ENCODE results near the gene VSTM2L. TPM values are rescaled to one million over a fixed set of nuclear protein-coding genes. Genes with fewer than 3 reads are reported as not detected.

The VSTM2L gene, protein sequence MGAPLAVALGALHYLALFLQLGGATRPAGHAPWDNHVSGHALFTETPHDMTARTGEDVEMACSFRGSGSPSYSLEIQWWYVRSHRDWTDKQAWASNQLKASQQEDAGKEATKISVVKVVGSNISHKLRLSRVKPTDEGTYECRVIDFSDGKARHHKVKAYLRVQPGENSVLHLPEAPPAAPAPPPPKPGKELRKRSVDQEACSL
- 0.85 and 1.1 TPM in 2 replicates for total RNA-seq

DNA sequence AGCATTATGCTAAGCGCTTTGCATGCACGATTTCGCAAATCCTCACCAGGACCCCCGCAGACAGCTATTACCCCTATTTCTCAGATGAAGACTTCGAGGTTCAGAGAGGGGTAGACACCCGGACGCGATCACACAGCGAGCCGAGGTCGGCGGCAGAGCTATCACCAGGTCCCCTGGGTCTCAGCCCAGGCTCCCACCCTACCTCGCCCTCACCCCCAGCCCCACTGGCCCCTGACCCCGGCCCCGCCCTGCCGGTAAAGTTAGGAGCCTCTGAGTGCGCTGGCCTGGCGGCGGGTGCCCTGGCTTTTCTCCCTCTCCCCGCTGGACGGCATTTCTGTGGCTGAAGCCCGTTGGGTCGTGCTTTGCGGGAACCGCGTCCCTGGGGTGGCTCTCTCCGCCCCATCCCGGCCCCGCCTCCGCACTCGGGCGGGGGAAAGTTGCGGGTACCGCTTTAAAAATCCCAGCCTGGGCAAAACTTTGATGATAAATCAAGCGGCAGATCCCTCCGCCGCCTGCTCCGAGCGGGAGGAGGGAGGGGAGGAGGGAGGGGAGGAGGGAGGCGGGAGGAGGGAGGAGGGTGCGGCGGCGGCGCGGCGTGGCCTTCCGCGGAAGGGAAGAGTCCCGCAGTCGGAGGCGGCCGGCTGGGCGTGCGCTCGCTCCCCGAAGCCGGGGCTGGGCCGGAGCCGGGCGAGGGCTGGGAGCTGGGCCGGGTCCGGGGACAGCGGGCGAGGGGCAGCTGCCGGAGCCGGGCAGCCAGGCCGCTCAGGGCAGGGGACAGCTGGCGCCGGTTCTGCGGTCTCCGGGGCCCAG is at the start of gene VSTM2L:
Gene VSTM2L (plus strand): TSS at position 624 of the 810 bp plus-strand sequence. CDS start 224 bp downstream, outside the sequence.

Other genes with a start within 250 kb of the VSTM2L start
- gene CTNNBL1, start 209.1 kb upstream of the VSTM2L start, total RNA-seq, result 27.7 and 31.7 TPM in 2 replicates
- 14.6 and 14.9 TPM in 2 replicates for gene TTI1, start 130.3 kb downstream of the VSTM2L start, total RNA-seq
- 15.6 and 18.9 TPM in 2 replicates for gene RPRD1B, start 130.6 kb downstream of the VSTM2L start, total RNA-seq